ENCODE results near the gene ZNF217.
A peak's percentile ranks its signal among the peaks of the same experiment; 100 is the strongest.
"Not testable (repeated sequence)": the region's sequence is repeated elsewhere in the genome, so short reads cannot be mapped to it uniquely, and the experiment has no call there.

ZNF217 gene

GRCh38 chr20:53593466-53594007 is at the start of gene ZNF217:
Gene ZNF217 (minus strand): TSS chr20:53593839. CDS start chr20:53582826, 11,013 bp downstream.
- 0 out of 2 replicates have a peak, but pooled peaks have one; percentile 4 for TF ChIP-seq CTCF (conservative IDR thresholded peaks at IDR 0.05)
- H3K27ac ChIP-seq, result peak within 1 kb of the TSS; percentile 92

GRCh38 chr20:53643031-53643832 is 49.6 kb upstream of the ZNF217 start:
- H3K27ac ChIP-seq, result no peak overlapping the region
- TF ChIP-seq ZFX (IDR thresholded peaks at IDR 0.05), result no peak
- no peak for TF ChIP-seq CTCF (conservative IDR thresholded peaks at IDR 0.05)

- H3K27ac ChIP-seq, result no peak overlapping the region
- TF ChIP-seq CTCF (conservative IDR thresholded peaks at IDR 0.05) (no peak), ZFX (IDR thresholded peaks at IDR 0.05) (no peak)
Measured at GRCh38 chr20:53642196-53643030, 48.8 kb upstream of the ZNF217 start.

- TF ChIP-seq ZFX (IDR thresholded peaks at IDR 0.05), result no peak
- TF ChIP-seq CTCF (conservative IDR thresholded peaks at IDR 0.05), result no peak
- H3K27ac ChIP-seq, result peak overlapping the region; percentile 54
Measured at GRCh38 chr20:53639647-53640440, 46.2 kb upstream of the ZNF217 start.

GRCh38 chr20:53639128-53639527 is 45.5 kb upstream of the ZNF217 start:
- TF ChIP-seq ZFX (IDR thresholded peaks at IDR 0.05) (no peak), CTCF (conservative IDR thresholded peaks at IDR 0.05) (no peak)
- peak overlapping the region; percentile 54; the same call in 1 of the 2 replicates for H3K27ac ChIP-seq

- not testable (repeated sequence) for H3K27ac ChIP-seq
Measured at GRCh38 chr20:53637310-53637709, 43.7 kb upstream of the ZNF217 start.

- H3K27ac ChIP-seq, result no peak overlapping the region
- no peak for TF ChIP-seq CTCF (conservative IDR thresholded peaks at IDR 0.05)
Measured at GRCh38 chr20:53636540-53637097, 43.0 kb upstream of the ZNF217 start.

Measured in C4-2B (cell line).